Right atrium auricular region (tissue), 2 donors: ENCODE measurements around the gene ACAA2. TPM values are rescaled to one million over a fixed set of nuclear protein-coding genes. Genes with fewer than 3 reads are reported as not detected.

Experiments used
- DNase-seq: peaks from one replicate; pipeline ENCODE4 v3.0.0-alpha.2; 2019; ENCODE audit warnings: low spot score
- H3K27ac ChIP-seq, 2 donors: fragments of 200-600 bp; sonication (generic); 1 replicate in 1 of 2; 2 replicates in 1 of 2; pipeline ENCODE4 v1.5.1; 2016 to 2019
- H3K27me3 ChIP-seq, 2 donors: fragments of 200-600 bp; sonication (generic); one replicate each; pipeline versions ENCODE4 v1.5.1 to v1.6.0; 2017 to 2019
- H3K36me3 ChIP-seq: fragments of 200-600 bp; sonication (generic); one replicate; pipeline ENCODE4 v1.5.1; 2016
- H3K4me1 ChIP-seq, 2 donors: fragments of 200-600 bp; sonication (generic); one replicate each; pipeline versions ENCODE4 v1.5.1 to v1.6.0; 2017 to 2019
- H3K4me3 ChIP-seq, 2 donors: fragments of 200-600 bp; sonication (generic); 1 replicate in 1 of 2; 2 replicates in 1 of 2; pipeline ENCODE4 v1.5.1; 2017 to 2019; ENCODE audit warnings: mild to moderate bottlenecking in 1 of 2, moderate library complexity in 1 of 2
- H3K9me3 ChIP-seq, 2 donors: fragments of 200-600 bp; sonication (generic); one replicate each; pipeline ENCODE4 v1.5.1; 2019
- CTCF ChIP-seq, 2 donors: fragments of 200-600 bp; sonication (generic); IDR thresholded peaks; one replicate each; pipeline ENCODE4 v1.5.1; 2019; ENCODE audit warnings: antibody characterized with exemption in 2 of 2
- total RNA-seq, 2 donors: library from RNA; depleted of rRNA; stranded (reverse); fragments of >200 nt; gene quantifications; one replicate each; pipeline ENCODE4 v1.1.0, GENCODE V29; 2016

The ACAA2 gene
- total RNA-seq, 2 donors from 2014 or later, result 115 to 149 TPM

- peak; percentile 28 for DNase-seq
- no peaks in the 10 kb centered on the region for H3K9me3 ChIP-seq
- no peak overlapping the region for H3K27ac ChIP-seq
- no peak overlapping the region for H3K4me3 ChIP-seq
- no peak for TF ChIP-seq CTCF (IDR thresholded peaks at IDR 0.05)
- H3K4me1 ChIP-seq, result peaks cover 0 to 16% of the 10 kb centered on the region in 2 donors
- no peaks in the 10 kb centered on the region for H3K27me3 ChIP-seq
- no peaks in the 10 kb centered on the region for H3K36me3 ChIP-seq
Observed at GRCh38 chr18:49848115-49848514, 34.8 kb upstream of the ACAA2 start.

- DNase-seq, result peak; percentile 11
- Histone ChIP-seq H3K27ac (no peak overlapping the region), H3K27me3 (no peaks in the 10 kb centered on the region), H3K36me3 (no peaks in the 10 kb centered on the region), H3K4me1 (peaks cover 0 to 16% of the 10 kb centered on the region in 2 donors), H3K9me3 (no peaks in the 10 kb centered on the region), H3K4me3 (no peak overlapping the region)
- no peak for TF ChIP-seq CTCF (IDR thresholded peaks at IDR 0.05)
Observed at GRCh38 chr18:49847524-49847923, 34.2 kb upstream of the ACAA2 start.

- Histone ChIP-seq H3K4me1 (peaks cover 0 to 16% of the 10 kb centered on the region in 2 donors), H3K36me3 (no peaks in the 10 kb centered on the region), H3K27ac (no peak overlapping the region), H3K4me3 (no peak overlapping the region), H3K9me3 (no peaks in the 10 kb centered on the region), H3K27me3 (no peaks in the 10 kb centered on the region)
- TF ChIP-seq CTCF (IDR thresholded peaks at IDR 0.05), result no peak
- peak; percentile 21 for DNase-seq
Observed at GRCh38 chr18:49846718-49847470, 33.6 kb upstream of the ACAA2 start.

GRCh38 chr18:49846361-49846662 lies 33.0 kb upstream of the ACAA2 start:
- Histone ChIP-seq H3K36me3 (no peaks in the 10 kb centered on the region), H3K4me3 (no peak overlapping the region), H3K27ac (no peak overlapping the region), H3K4me1 (peaks cover 0 to 16% of the 10 kb centered on the region in 2 donors), H3K9me3 (no peaks in the 10 kb centered on the region), H3K27me3 (no peaks in the 10 kb centered on the region)
- TF ChIP-seq CTCF (IDR thresholded peaks at IDR 0.05), result no peak
- DNase-seq, result peak; percentile 58

- Histone ChIP-seq H3K9me3 (no peaks in the 10 kb centered on the region), H3K4me3 (no peak overlapping the region), H3K27me3 (no peaks in the 10 kb centered on the region), H3K27ac (no peak overlapping the region), H3K4me1 (peaks cover 0 to 16% of the 10 kb centered on the region in 2 donors), H3K36me3 (no peaks in the 10 kb centered on the region)
- DNase-seq, result peak; percentile 53
- TF ChIP-seq CTCF (IDR thresholded peaks at IDR 0.05), result no peak
Observed at GRCh38 chr18:49845629-49846360, 32.5 kb upstream of the ACAA2 start.
